ENCODE measurements around the gene BSN. TPM values are rescaled to one million over a fixed set of nuclear protein-coding genes. Genes with fewer than 3 reads are reported as not detected.

Gene BSN
- total RNA-seq, 1 experiment from 2014 or later = 0.87 TPM

DNA sequence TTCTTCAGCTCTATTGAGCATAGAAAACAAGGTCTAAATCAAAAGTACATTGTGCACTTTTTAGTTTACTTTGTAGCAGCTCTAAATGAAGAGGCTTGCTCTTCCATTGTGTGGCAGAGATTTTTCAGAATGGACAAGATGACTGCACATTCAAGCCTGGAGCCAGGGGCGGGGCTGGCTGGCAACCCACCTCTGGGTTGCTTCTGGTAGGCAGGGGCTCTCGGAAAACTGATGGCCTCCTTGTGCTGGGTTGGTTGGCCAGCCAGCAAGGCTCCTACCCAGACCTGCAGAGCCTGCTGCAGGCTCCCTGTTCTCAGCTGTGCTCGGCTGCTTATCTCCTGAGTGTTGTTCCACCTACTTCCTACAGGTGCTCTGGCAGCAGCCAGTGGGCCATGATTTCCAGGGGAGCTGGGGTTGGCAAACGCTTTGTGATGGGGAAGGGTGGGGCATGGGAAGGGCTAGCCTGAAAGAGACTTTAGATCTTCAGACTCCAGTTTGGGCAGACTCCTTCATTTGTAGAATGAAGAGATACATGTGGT, 8.8 kb downstream of the BSN start:
- H3K9me3 ChIP-seq (ENCODE audit: control insufficient read depth, insufficient read depth, low read depth, low read length) = no peaks in the 10 kb centered on the region
- in situ Hi-C loops (cut with HindIII; ENCODE audit: low pct_unique_long_range_greater_than_20kb, low sequenced_read_pairs) = no loop called here

DNA sequence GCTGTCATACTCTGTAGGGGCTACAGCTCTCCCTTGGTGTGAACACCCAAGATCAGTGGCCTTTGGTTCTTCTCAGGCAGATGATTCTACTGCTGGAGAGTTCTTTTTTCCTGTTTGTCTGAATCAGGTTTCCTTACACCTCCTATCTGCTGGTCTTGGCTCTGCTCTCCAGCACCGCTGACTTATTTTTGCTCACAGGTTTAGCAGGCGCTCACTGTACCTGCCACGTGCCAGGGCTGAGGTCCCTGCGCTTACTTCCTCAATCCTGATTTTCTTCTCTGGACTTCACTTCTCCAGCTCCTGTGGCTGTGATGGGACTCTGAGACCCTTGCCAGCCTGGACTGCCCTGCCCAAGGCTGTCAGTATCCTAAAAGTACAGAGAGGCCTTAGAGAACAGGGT, 9.5 kb downstream of the BSN start:
- Histone ChIP-seq H3K27ac (ENCODE audit: low read length) (no peak overlapping the region), H3K4me1 (ENCODE audit: control insufficient read depth, insufficient read depth, low read length) (no peaks in the 10 kb centered on the region), H3K4me3 (ENCODE audit: low read depth in 2 of 2, low read length in 2 of 2) (no peak overlapping the region), H3K9me3 (ENCODE audit: control insufficient read depth, insufficient read depth, low read depth, low read length) (no peaks in the 10 kb centered on the region), H3K27me3 (ENCODE audit: control insufficient read depth, insufficient read depth, low read length) (no peaks in the 10 kb centered on the region), H3K36me3 (ENCODE audit: control insufficient read depth, insufficient read depth, low read length) (no peaks in the 10 kb centered on the region)
- no TSS peak for BruUV-seq (replicated peaks)
- TF ChIP-seq TCF7L2 (IDR thresholded peaks at IDR 0.05; ENCODE audit: low read depth, low read length) = no peak
- TF ChIP-seq, protein P1, sequence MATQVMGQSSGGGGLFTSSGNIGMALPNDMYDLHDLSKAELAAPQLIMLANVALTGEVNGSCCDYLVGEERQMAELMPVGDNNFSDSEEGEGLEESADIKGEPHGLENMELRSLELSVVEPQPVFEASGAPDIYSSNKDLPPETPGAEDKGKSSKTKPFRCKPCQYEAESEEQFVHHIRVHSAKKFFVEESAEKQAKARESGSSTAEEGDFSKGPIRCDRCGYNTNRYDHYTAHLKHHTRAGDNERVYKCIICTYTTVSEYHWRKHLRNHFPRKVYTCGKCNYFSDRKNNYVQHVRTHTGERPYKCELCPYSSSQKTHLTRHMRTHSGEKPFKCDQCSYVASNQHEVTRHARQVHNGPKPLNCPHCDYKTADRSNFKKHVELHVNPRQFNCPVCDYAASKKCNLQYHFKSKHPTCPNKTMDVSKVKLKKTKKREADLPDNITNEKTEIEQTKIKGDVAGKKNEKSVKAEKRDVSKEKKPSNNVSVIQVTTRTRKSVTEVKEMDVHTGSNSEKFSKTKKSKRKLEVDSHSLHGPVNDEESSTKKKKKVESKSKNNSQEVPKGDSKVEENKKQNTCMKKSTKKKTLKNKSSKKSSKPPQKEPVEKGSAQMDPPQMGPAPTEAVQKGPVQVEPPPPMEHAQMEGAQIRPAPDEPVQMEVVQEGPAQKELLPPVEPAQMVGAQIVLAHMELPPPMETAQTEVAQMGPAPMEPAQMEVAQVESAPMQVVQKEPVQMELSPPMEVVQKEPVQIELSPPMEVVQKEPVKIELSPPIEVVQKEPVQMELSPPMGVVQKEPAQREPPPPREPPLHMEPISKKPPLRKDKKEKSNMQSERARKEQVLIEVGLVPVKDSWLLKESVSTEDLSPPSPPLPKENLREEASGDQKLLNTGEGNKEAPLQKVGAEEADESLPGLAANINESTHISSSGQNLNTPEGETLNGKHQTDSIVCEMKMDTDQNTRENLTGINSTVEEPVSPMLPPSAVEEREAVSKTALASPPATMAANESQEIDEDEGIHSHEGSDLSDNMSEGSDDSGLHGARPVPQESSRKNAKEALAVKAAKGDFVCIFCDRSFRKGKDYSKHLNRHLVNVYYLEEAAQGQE (IDR thresholded peaks at IDR 0.05; ENCODE audit: insufficient read depth in 1 of 2, low read depth in 2 of 2, low read length in 1 of 2) = no peak
- no peak for TF ChIP-seq SIN3A (IDR thresholded peaks at IDR 0.05; ENCODE audit: borderline replicate concordance, insufficient read depth, low read depth, low read length)
- no peak for TF ChIP-seq POLR2AphosphoS5 (IDR thresholded peaks at IDR 0.05; ENCODE audit: low read depth, low read length)
- TF ChIP-seq, protein P2, sequence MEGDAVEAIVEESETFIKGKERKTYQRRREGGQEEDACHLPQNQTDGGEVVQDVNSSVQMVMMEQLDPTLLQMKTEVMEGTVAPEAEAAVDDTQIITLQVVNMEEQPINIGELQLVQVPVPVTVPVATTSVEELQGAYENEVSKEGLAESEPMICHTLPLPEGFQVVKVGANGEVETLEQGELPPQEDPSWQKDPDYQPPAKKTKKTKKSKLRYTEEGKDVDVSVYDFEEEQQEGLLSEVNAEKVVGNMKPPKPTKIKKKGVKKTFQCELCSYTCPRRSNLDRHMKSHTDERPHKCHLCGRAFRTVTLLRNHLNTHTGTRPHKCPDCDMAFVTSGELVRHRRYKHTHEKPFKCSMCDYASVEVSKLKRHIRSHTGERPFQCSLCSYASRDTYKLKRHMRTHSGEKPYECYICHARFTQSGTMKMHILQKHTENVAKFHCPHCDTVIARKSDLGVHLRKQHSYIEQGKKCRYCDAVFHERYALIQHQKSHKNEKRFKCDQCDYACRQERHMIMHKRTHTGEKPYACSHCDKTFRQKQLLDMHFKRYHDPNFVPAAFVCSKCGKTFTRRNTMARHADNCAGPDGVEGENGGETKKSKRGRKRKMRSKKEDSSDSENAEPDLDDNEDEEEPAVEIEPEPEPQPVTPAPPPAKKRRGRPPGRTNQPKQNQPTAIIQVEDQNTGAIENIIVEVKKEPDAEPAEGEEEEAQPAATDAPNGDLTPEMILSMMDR (IDR thresholded peaks at IDR 0.05) = no peak
- ChIA-PET POLR2A (no interaction called here), CTCF (no interaction called here)
- DNase-seq (ENCODE audit: low read depth, low spot score) (no peak), ATAC-seq (no peak)
- intact Hi-C loops (cut with micrococcal nuclease; ENCODE audit: unreplicated experiment) (no loop called here), in situ Hi-C loops (cut with HindIII; ENCODE audit: low pct_unique_long_range_greater_than_20kb, low sequenced_read_pairs) (no loop called here)

More for the DNA sequence above, 8.8 kb downstream of the BSN start:
- no TSS peak for BruUV-seq (replicated peaks)
- no peak for TF ChIP-seq SIN3A (IDR thresholded peaks at IDR 0.05; ENCODE audit: borderline replicate concordance, insufficient read depth, low read depth, low read length)
- TF ChIP-seq, protein P2 (IDR thresholded peaks at IDR 0.05) = no peak
- TF ChIP-seq, protein P1 (IDR thresholded peaks at IDR 0.05; ENCODE audit: insufficient read depth in 1 of 2, low read depth in 2 of 2, low read length in 1 of 2) = no peak
- TF ChIP-seq POLR2AphosphoS5 (IDR thresholded peaks at IDR 0.05; ENCODE audit: low read depth, low read length) = no peak
- TF ChIP-seq TCF7L2 (IDR thresholded peaks at IDR 0.05; ENCODE audit: low read depth, low read length) = no peak
- H3K27ac ChIP-seq (ENCODE audit: low read length) = no peak overlapping the region
- no peaks in the 10 kb centered on the region; the same call in 1 of the 2 replicates for H3K27me3 ChIP-seq (ENCODE audit: control insufficient read depth, insufficient read depth, low read length)
- ATAC-seq (no peak), DNase-seq (ENCODE audit: low read depth, low spot score) (no peak)
- POLR2A ChIA-PET = interaction anchor here (0.6 kb wide), 1 partner anchor 233 kb away, joined by 4 read pairs; no protein-coding TSS in a partner anchor
- CTCF ChIA-PET = no interaction called here
- intact Hi-C loops (cut with micrococcal nuclease; ENCODE audit: unreplicated experiment) = no loop called here
- no peak overlapping the region for H3K4me3 ChIP-seq (ENCODE audit: low read depth in 2 of 2, low read length in 2 of 2)
- H3K36me3 ChIP-seq (ENCODE audit: control insufficient read depth, insufficient read depth, low read length) = no peaks in the 10 kb centered on the region
- H3K4me1 ChIP-seq (ENCODE audit: control insufficient read depth, insufficient read depth, low read length) = no peaks in the 10 kb centered on the region
